ENCODE results near the gene AKNA. TPM values are rescaled to one million over a fixed set of nuclear protein-coding genes. Genes with fewer than 3 reads are reported as not detected.
A peak's percentile ranks its signal among the peaks of the same experiment; 100 is the strongest.

AKNA gene
- total RNA-seq, 2 donors from 2014 or later: 204 to 246 TPM

DNA sequence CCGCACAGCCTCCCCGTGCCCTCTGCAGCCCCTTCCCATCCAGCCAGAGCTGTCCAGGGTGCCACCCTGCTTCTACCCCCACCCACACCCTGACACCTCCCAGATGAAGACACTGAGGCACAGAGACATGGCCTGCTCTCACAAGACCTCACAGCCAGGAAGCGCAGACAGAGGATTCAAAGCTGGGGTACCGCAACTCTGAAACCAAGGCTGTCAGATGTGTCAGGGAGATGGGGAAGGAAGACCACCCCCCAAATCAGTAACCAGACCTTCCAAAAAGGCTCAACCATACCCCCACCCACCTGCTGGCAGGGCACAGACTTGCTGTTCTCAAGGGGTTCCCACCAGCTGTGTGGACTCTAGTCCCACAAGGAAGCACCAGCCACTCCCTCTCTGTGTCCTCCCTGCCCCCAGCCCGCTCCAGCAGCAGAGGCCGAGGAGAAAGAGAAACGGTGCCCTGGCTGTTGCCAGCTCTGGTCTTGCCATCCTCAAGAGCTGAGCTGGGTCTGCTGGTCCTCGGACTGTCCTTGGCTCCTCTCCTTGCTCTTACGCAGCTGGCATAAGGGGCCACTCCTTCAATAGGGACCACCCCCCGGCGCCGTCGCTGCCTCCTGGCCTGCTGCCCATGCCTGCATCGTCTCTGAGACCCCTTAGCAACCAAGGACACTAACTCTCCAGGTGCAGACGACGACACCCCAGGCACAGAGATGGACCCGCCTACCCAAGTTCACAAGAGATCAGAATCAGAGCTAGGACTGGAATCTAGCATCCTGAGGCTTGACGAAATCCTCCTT, 699 bp downstream of the AKNA start:
- Mint-ChIP-seq H3K36me3 (ENCODE audit: insufficient read depth in 2 of 2) (peaks cover 36 to 48% of the 10 kb centered on the region in 2 donors), H3K9me3 (no peaks in the 10 kb centered on the region), H3K4me1 (ENCODE audit: low read depth) (peaks cover 84% of the 10 kb centered on the region), H3K27me3 (ENCODE audit: low read depth) (no peaks in the 10 kb centered on the region), H3K27ac (peak overlapping the region; percentile 96), H3K4me3 (peak overlapping the region; percentile 99 to 100)
- ATAC-seq (replicated peaks in 1 of 2) (no peak), DNase-seq (no peak)

- ATAC-seq (replicated peaks in 1 of 2): no peak
- Mint-ChIP-seq H3K4me3 (peak overlapping the region; percentile 99 to 100), H3K9me3 (no peaks in the 10 kb centered on the region)
Observed at GRCh38 chr9:114386361-114386885, 1.4 kb downstream of the AKNA start.

DNA sequence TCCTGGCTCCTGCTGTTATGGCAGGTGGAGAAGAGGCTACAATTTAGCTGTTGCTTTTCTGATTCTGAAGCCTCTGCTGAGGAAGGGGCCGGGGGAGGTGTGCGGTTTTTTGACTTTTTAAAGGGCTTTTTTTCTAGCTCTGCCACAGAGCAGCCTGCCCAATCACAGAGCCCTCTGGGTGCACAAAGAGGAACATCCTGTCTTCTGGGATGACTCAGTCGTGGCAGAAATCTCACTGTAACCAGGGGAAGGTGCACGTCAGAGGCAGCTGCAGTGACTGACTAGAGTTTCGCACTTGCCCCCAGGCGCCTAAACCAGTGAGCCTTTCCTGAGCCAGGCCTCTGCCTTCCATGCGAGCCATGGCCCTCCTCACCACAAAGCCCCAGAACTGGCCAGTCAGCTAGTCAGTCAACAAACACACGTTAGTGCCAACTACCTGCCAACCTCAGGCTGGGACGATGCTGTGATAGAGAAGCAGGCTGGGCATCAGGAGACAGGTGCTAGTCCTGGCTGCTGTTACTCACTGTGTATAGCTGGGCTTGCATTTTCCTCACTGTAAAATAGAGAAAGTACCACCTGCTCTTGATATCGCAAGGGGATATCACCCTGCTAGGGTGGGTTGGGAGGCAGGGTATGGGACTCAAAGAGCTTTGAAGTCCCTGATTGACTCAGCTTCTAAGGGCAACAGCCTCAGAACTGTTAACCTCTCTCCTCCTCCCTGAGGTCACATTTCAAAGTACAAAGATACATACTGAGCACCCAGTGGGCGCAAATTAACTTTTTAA, 2.2 kb downstream of the AKNA start:
- H3K4me1 Mint-ChIP-seq (ENCODE audit: low read depth): peaks cover 84% of the 10 kb centered on the region
- DNase-seq: peak; percentile 89 to 94
- no peaks in the 10 kb centered on the region for H3K9me3 Mint-ChIP-seq
- no peaks in the 10 kb centered on the region for H3K27me3 Mint-ChIP-seq (ENCODE audit: low read depth)
- peaks cover 38 to 47% of the 10 kb centered on the region in 2 donors for H3K36me3 Mint-ChIP-seq (ENCODE audit: insufficient read depth in 2 of 2)
- H3K4me3 Mint-ChIP-seq: peak overlapping the region; percentile 99 to 100
- ATAC-seq (replicated peaks in 1 of 2): peak; percentile 80 to 83
- peak overlapping the region; percentile 96 for H3K27ac Mint-ChIP-seq

More at GRCh38 chr9:114386361-114386885, 1.4 kb downstream of the AKNA start:
- no peaks in the 10 kb centered on the region for H3K27me3 Mint-ChIP-seq (ENCODE audit: low read depth)
- H3K4me1 Mint-ChIP-seq (ENCODE audit: low read depth): peaks cover 84% of the 10 kb centered on the region
- peak overlapping the region; percentile 96 for H3K27ac Mint-ChIP-seq
- H3K36me3 Mint-ChIP-seq (ENCODE audit: insufficient read depth in 2 of 2): peaks cover 37 to 49% of the 10 kb centered on the region in 2 donors
- DNase-seq: no peak

- Mint-ChIP-seq H3K36me3 (ENCODE audit: insufficient read depth in 2 of 2) (peaks cover 38 to 51% of the 10 kb centered on the region in 2 donors), H3K27me3 (ENCODE audit: low read depth) (no peaks in the 10 kb centered on the region), H3K27ac (peak overlapping the region; percentile 96), H3K4me3 (peak overlapping the region; percentile 99 to 100), H3K4me1 (ENCODE audit: low read depth) (peaks cover 84% of the 10 kb centered on the region), H3K9me3 (no peaks in the 10 kb centered on the region)
- ATAC-seq (replicated peaks in 1 of 2) (no peak), DNase-seq (no peak)
Observed at GRCh38 chr9:114384836-114385396, 2.9 kb downstream of the AKNA start.

DNA sequence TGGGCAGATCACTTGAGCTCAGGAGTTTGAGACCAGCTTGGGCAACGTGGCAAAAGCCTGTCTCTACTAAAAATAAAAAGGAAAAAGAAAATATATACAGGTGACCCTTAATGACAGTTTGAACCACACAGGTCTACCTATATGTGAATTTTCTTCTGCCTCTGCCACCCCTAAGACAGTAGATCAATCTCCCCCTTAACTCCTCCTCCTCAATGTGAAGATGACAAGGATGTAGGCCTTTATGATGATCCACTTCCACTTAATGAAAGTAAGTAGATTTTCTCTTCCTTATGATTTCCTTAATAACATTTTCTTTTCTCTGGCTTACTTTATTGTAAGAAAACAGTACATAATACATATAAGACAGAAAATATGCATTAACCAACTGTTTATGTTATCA, 3.4 kb downstream of the AKNA start:
- no peak for DNase-seq
- Mint-ChIP-seq H3K4me1 (ENCODE audit: low read depth) (peaks cover 84% of the 10 kb centered on the region), H3K4me3 (peak overlapping the region; percentile 99 to 100), H3K27ac (peak overlapping the region; percentile 96), H3K36me3 (ENCODE audit: insufficient read depth in 2 of 2) (peaks cover 38 to 54% of the 10 kb centered on the region in 2 donors), H3K9me3 (no peaks in the 10 kb centered on the region), H3K27me3 (ENCODE audit: low read depth) (no peaks in the 10 kb centered on the region)
- no peak for ATAC-seq (replicated peaks in 1 of 2)

GRCh38 chr9:114383521-114384231, 4.1 kb downstream of the AKNA start:
- Mint-ChIP-seq H3K27ac (peak overlapping the region; percentile 96), H3K4me1 (ENCODE audit: low read depth) (peaks cover 84% of the 10 kb centered on the region), H3K27me3 (ENCODE audit: low read depth) (no peaks in the 10 kb centered on the region), H3K36me3 (ENCODE audit: insufficient read depth in 2 of 2) (peaks cover 37 to 51% of the 10 kb centered on the region in 2 donors), H3K4me3 (peak overlapping the region; percentile 99 to 100), H3K9me3 (no peaks in the 10 kb centered on the region)
- ATAC-seq (replicated peaks in 1 of 2) (no peak), DNase-seq (no peak)

GRCh38 chr9:114382699-114383520, 4.9 kb downstream of the AKNA start:
- H3K4me1 Mint-ChIP-seq (ENCODE audit: low read depth): peaks cover 84% of the 10 kb centered on the region
- peaks cover 42 to 54% of the 10 kb centered on the region in 2 donors for H3K36me3 Mint-ChIP-seq (ENCODE audit: insufficient read depth in 2 of 2)
- H3K27ac Mint-ChIP-seq: peak overlapping the region; percentile 96
- peak overlapping the region; percentile 99 to 100 for H3K4me3 Mint-ChIP-seq
- peak; percentile 81 to 83 for DNase-seq
- H3K27me3 Mint-ChIP-seq (ENCODE audit: low read depth): no peaks in the 10 kb centered on the region
- peak; percentile 21 to 27 for ATAC-seq (replicated peaks in 1 of 2)
- H3K9me3 Mint-ChIP-seq: no peaks in the 10 kb centered on the region

GRCh38 chr9:114378883-114379282, 8.9 kb downstream of the AKNA start:
- Mint-ChIP-seq H3K4me3 (peak overlapping the region; percentile 3 to 36), H3K4me1 (ENCODE audit: low read depth) (peaks cover 95% of the 10 kb centered on the region), H3K27ac (peak overlapping the region; percentile 66), H3K27me3 (ENCODE audit: low read depth) (no peaks in the 10 kb centered on the region), H3K36me3 (ENCODE audit: insufficient read depth in 2 of 2) (peaks cover 24 to 47% of the 10 kb centered on the region in 2 donors), H3K9me3 (no peaks in the 10 kb centered on the region)
- ATAC-seq (replicated peaks in 1 of 2) (no peak), DNase-seq (no peak)

DNA sequence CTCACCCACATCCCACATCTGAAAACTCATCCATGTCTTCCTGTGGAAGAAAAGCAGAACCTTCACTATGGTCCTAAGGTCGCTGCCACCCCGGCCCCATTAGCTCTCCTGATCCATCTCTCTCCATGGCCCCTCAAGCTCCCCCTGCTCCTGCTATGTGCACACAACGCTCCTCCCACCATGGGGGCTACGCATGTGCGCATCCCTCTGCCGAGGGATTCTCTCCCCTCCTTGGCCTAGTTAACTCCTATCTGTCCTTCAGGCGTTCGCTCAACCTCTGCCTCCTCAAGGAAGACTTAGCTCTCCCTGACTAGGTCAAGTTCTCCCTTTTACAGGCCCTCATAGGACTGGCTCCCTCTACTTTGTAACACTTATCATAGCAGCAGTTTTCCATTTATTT, 9.8 kb downstream of the AKNA start:
- no peaks in the 10 kb centered on the region for H3K9me3 Mint-ChIP-seq
- H3K4me1 Mint-ChIP-seq (ENCODE audit: low read depth): peaks cover 95% of the 10 kb centered on the region
- peak overlapping the region; percentile 66 for H3K27ac Mint-ChIP-seq
- H3K4me3 Mint-ChIP-seq: peak overlapping the region in 1 of 2 donors; percentile 7
- no peaks in the 10 kb centered on the region for H3K27me3 Mint-ChIP-seq (ENCODE audit: low read depth)
- peaks cover 21 to 48% of the 10 kb centered on the region in 2 donors for H3K36me3 Mint-ChIP-seq (ENCODE audit: insufficient read depth in 2 of 2)
- no peak for ATAC-seq (replicated peaks in 1 of 2)
- no peak for DNase-seq

GRCh38 chr9:114376586-114377445, 11.0 kb downstream of the AKNA start:
- Mint-ChIP-seq H3K4me3 (peak overlapping the region; percentile 8 to 12), H3K36me3 (ENCODE audit: insufficient read depth in 2 of 2) (peaks cover 17 to 44% of the 10 kb centered on the region in 2 donors), H3K4me1 (ENCODE audit: low read depth) (peaks cover 95% of the 10 kb centered on the region), H3K9me3 (no peaks in the 10 kb centered on the region), H3K27ac (peak overlapping the region; percentile 86), H3K27me3 (ENCODE audit: low read depth) (no peaks in the 10 kb centered on the region)
- ATAC-seq (replicated peaks in 1 of 2): no peak
- DNase-seq: no peak
